ENCODE measurements around the gene RMDN3.

The RMDN3 gene

GRCh38 chr15:40694688-40695468 lies 60.2 kb downstream of the RMDN3 start, which contains the start of gene RAD51:
TSS of gene RAD51 (plus strand) at chr15:40695174. CDS start at chr15:40698759, 3,585 bp downstream.
- peak; percentile 86 for DNase-seq (ENCODE audit: low spot score)

GRCh38 chr15:40693904-40694687 lies 61.0 kb downstream of the RMDN3 start:
- DNase-seq (ENCODE audit: low spot score) = no peak

- no peak for DNase-seq (ENCODE audit: low spot score)
These were observed 63.3 kb downstream of the RMDN3 start for GRCh38 chr15:40691737-40692136.

- DNase-seq (ENCODE audit: low spot score) = no peak
These were observed 65.9 kb downstream of the RMDN3 start for GRCh38 chr15:40688932-40689799.
